GM12864 (cell line): Measurements from ENCODE around the gene ANO10.

Experiments used
- DNase-seq: peaks from one replicate; pipeline ENCODE4 v3.0.0-alpha.2; 2011; ENCODE audit warnings: low read depth
- H3K4me3 ChIP-seq: 2 replicates; pipeline ENCODE4 v1.5.1; 2011; ENCODE audit warnings: mild to moderate bottlenecking, low read depth, low read length, control low read depth
- CTCF ChIP-seq: IDR thresholded peaks from 2 replicates; pipeline ENCODE4 v1.5.1; 2011; ENCODE audit warnings: low read depth, mild to moderate bottlenecking, moderate library complexity, low read length, control low read depth, inconsistent platforms; ENCODE audit errors: missing control alignments

ANO10 gene

GRCh38 chr3:43341788-43342187, 280.0 kb downstream of the ANO10 start:
- DNase-seq = no peak
- H3K4me3 ChIP-seq = no peak overlapping the region
- TF ChIP-seq CTCF = no peak

GRCh38 chr3:43340403-43340802, 281.4 kb downstream of the ANO10 start:
- DNase-seq = no peak
- no peak overlapping the region for H3K4me3 ChIP-seq
- no peak for TF ChIP-seq CTCF

- no peak for DNase-seq
- H3K4me3 ChIP-seq = no peak overlapping the region
- TF ChIP-seq CTCF = no peak
These were observed 283.5 kb downstream of the ANO10 start for GRCh38 chr3:43338295-43338694.

DNA sequence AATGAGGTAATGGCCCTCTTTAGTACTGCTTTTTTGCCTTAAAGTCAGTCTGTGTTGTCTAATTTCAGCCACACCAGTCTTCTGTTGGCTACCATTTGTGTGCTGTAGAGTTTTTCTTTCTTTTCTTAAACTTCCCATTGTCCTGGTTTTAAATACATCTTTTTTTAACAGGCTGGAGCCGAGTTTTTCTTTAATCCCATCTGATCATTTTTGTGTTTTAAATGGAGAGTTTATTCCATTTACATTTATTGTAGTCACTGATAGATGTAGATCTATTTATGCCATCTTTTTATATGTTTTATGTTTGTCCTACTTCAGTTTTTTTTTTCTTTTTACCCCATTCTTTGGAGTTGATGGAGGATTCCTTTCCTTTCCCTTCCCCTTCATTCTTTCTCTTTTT, 286.0 kb downstream of the ANO10 start:
- no peak overlapping the region for H3K4me3 ChIP-seq
- no peak for DNase-seq
- no peak for TF ChIP-seq CTCF

- TF ChIP-seq CTCF = no peak
- H3K4me3 ChIP-seq = no peak overlapping the region
- DNase-seq = no peak
These were observed 286.8 kb downstream of the ANO10 start for GRCh38 chr3:43334976-43335375.

GRCh38 chr3:43331381-43331780, 290.4 kb downstream of the ANO10 start:
- DNase-seq = no peak
- no peak overlapping the region for H3K4me3 ChIP-seq
- no peak for TF ChIP-seq CTCF

DNA sequence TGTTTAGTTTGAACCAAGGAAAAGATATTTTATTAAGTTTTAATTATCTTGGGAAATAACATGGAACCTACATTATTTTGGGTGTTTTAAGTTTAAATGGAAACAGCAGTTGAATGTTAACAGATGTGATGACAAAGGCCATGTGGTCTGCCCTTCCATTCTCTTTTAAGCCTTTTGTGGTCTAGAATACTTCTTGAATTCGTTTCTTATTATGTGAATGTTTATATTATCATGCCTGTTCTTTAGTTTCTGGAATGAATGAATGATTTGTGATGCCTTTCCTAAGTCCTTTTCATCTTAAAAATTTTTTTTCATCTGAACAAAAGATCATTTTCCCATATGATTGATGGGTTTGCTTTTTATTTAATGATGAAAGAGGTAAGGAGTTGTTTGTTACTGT, 290.8 kb downstream of the ANO10 start:
- H3K4me3 ChIP-seq = no peak overlapping the region
- TF ChIP-seq CTCF = no peak
- no peak for DNase-seq
